Measurements from ENCODE around the gene SCAMP5.

The SCAMP5 gene

GRCh38 chr15:75025107-75025506 lies 29.7 kb downstream of the SCAMP5 start:
- no peak for TF ChIP-seq CTCF (conservative IDR thresholded peaks at IDR 0.05; ENCODE audit: control insufficient read depth, insufficient read depth, low read depth, low read length)
- DNase-seq (ENCODE audit: low read depth) = no peak
- no peak overlapping the region for H3K4me3 ChIP-seq (ENCODE audit: control insufficient read depth, low read depth, low read length)

- TF ChIP-seq CTCF (conservative IDR thresholded peaks at IDR 0.05; ENCODE audit: control insufficient read depth, insufficient read depth, low read depth, low read length) = no peak
- H3K4me3 ChIP-seq (ENCODE audit: control insufficient read depth, low read depth, low read length) = no peak overlapping the region
- no peak for DNase-seq (ENCODE audit: low read depth)
Measured at GRCh38 chr15:75025548-75026260, 30.3 kb downstream of the SCAMP5 start.

GRCh38 chr15:75027551-75027950 lies 32.2 kb downstream of the SCAMP5 start:
- no peak overlapping the region for H3K4me3 ChIP-seq (ENCODE audit: control insufficient read depth, low read depth, low read length)
- DNase-seq (ENCODE audit: low read depth) = no peak
- TF ChIP-seq CTCF (conservative IDR thresholded peaks at IDR 0.05; ENCODE audit: control insufficient read depth, insufficient read depth, low read depth, low read length) = no peak

GRCh38 chr15:75028991-75029377 lies 33.6 kb downstream of the SCAMP5 start:
- no peak for TF ChIP-seq CTCF (conservative IDR thresholded peaks at IDR 0.05; ENCODE audit: control insufficient read depth, insufficient read depth, low read depth, low read length)
- no peak overlapping the region for H3K4me3 ChIP-seq (ENCODE audit: control insufficient read depth, low read depth, low read length)
- DNase-seq (ENCODE audit: low read depth) = no peak

- peak; percentile 85 for TF ChIP-seq CTCF (conservative IDR thresholded peaks at IDR 0.05; ENCODE audit: control insufficient read depth, insufficient read depth, low read depth, low read length)
- peak; percentile 87 for DNase-seq (ENCODE audit: low read depth)
- no peak overlapping the region for H3K4me3 ChIP-seq (ENCODE audit: control insufficient read depth, low read depth, low read length)
Measured at GRCh38 chr15:75029378-75030022, 34.1 kb downstream of the SCAMP5 start.

GRCh38 chr15:75030023-75030413 lies 34.7 kb downstream of the SCAMP5 start:
- no peak overlapping the region for H3K4me3 ChIP-seq (ENCODE audit: control insufficient read depth, low read depth, low read length)
- DNase-seq (ENCODE audit: low read depth) = peak; percentile 64
- TF ChIP-seq CTCF (conservative IDR thresholded peaks at IDR 0.05; ENCODE audit: control insufficient read depth, insufficient read depth, low read depth, low read length) = no peak
